Mesenteric fat pad (tissue), 1 donor: Measurements from ENCODE around the gene RABGGTA. TPM values are rescaled to one million over a fixed set of nuclear protein-coding genes. Genes with fewer than 3 reads are reported as not detected.

Source experiments
- DNase-seq: peaks from one replicate; pipeline ENCODE4 v3.0.0-alpha.2; 2020; ENCODE audit warnings: low spot score
- total RNA-seq: library from RNA; stranded (reverse); fragmentation: NEBNext Ultra II Directional; extraction: Animal tissue kit (Norgen Biotek cat#: 25700); gene quantifications from one replicate; pipeline ENCODE4 v1.2.1, GENCODE V29; 2021
- donor health status: DM: yes; HTN: yes; CAD: no.

RABGGTA gene
- total RNA-seq, 1 donor from 2014 or later: 17.0 TPM

- DNase-seq: no peak
Observed at GRCh38 chr14:24307156-24307574, 35.8 kb upstream of the RABGGTA start.

GRCh38 chr14:24304019-24304387 is 32.6 kb upstream of the RABGGTA start:
- DNase-seq: no peak

- DNase-seq: no peak
Observed at GRCh38 chr14:24300326-24300980, 29.1 kb upstream of the RABGGTA start.

- DNase-seq: peak; percentile 99
Observed at GRCh38 chr14:24299255-24300191, 28.1 kb upstream of the RABGGTA start, which contains the start of the genes DHRS1 and NOP9. Gene DHRS1 (minus strand): TSS chr14:24299780. CDS start chr14:24299106, 674 bp downstream. Gene NOP9 (plus strand): TSS chr14:24299850. CDS start chr14:24299955, 105 bp downstream.

GRCh38 chr14:24298892-24299254 is 27.5 kb upstream of the RABGGTA start:
- DNase-seq: no peak

GRCh38 chr14:24297190-24297964 is 26.0 kb upstream of the RABGGTA start:
- no peak for DNase-seq

- no peak for DNase-seq
Observed at GRCh38 chr14:24296341-24297157, 25.2 kb upstream of the RABGGTA start.

GRCh38 chr14:24293525-24293924 is 22.1 kb upstream of the RABGGTA start:
- no peak for DNase-seq

- no peak for DNase-seq
Observed at GRCh38 chr14:24292118-24292807, 20.9 kb upstream of the RABGGTA start.

GRCh38 chr14:24291446-24292117 is 20.2 kb upstream of the RABGGTA start:
- no peak for DNase-seq

GRCh38 chr14:24290746-24291145 is 19.3 kb upstream of the RABGGTA start:
- DNase-seq: no peak

- DNase-seq: no peak
Observed at GRCh38 chr14:24289649-24290280, 18.4 kb upstream of the RABGGTA start.

GRCh38 chr14:24286996-24287395 is 15.6 kb upstream of the RABGGTA start:
- DNase-seq: no peak

- DNase-seq: no peak
Observed at GRCh38 chr14:24285351-24285750, 14.0 kb upstream of the RABGGTA start.

- DNase-seq: no peak
Observed at GRCh38 chr14:24284501-24285035, 13.2 kb upstream of the RABGGTA start.

GRCh38 chr14:24283796-24284460 is 12.5 kb upstream of the RABGGTA start:
- DNase-seq: no peak

- DNase-seq: no peak
Observed at GRCh38 chr14:24282736-24283135, 11.3 kb upstream of the RABGGTA start.

- no peak for DNase-seq
Observed at GRCh38 chr14:24281636-24282035, 10.2 kb upstream of the RABGGTA start.
